ENCODE results near the gene TRAPPC4.

DNA sequence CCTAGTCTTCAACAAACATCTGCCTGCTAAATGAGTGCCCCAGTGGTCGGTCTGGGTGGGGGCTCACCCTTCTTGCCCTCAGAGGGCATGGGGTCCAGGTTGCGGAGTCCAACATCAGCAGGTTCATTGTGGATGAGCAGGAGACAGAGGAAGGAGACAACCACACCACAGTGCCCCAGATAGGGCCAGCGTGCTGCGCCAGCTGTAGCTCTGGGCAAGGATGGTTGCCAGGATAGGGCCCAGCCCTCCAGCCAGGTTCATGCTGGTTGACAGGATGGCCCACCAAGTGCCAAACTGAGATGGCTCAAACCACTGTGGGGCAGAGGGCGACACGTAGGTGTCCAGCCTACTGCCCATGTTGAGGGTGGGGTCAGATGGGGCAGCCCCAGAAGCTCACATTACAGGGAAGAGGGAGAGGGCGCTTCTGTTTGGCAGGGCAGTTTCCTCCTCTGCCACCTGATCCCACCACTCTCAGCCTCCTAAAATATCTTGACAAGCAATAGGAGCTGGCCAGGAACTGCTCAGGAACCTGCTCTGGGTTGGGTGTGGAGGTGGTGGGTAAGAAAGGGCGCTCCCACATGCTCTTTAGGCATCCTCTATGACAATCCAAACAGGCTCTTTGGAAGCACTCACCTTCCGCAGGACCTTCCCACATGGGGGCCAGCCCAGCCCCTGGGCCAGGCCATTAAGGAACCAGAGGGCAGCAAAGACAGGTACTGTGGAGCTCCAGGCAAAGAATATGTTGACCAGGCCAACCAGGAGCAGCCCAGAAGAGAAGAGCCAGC lies 9.2 kb downstream of the TRAPPC4 start:
- TF ChIP-seq, protein P1, sequence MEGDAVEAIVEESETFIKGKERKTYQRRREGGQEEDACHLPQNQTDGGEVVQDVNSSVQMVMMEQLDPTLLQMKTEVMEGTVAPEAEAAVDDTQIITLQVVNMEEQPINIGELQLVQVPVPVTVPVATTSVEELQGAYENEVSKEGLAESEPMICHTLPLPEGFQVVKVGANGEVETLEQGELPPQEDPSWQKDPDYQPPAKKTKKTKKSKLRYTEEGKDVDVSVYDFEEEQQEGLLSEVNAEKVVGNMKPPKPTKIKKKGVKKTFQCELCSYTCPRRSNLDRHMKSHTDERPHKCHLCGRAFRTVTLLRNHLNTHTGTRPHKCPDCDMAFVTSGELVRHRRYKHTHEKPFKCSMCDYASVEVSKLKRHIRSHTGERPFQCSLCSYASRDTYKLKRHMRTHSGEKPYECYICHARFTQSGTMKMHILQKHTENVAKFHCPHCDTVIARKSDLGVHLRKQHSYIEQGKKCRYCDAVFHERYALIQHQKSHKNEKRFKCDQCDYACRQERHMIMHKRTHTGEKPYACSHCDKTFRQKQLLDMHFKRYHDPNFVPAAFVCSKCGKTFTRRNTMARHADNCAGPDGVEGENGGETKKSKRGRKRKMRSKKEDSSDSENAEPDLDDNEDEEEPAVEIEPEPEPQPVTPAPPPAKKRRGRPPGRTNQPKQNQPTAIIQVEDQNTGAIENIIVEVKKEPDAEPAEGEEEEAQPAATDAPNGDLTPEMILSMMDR (IDR thresholded peaks at IDR 0.05) = no peak
- no peak for TF ChIP-seq SIN3A (IDR thresholded peaks at IDR 0.05; ENCODE audit: borderline replicate concordance, insufficient read depth, low read depth, low read length)
- TF ChIP-seq, protein P2, sequence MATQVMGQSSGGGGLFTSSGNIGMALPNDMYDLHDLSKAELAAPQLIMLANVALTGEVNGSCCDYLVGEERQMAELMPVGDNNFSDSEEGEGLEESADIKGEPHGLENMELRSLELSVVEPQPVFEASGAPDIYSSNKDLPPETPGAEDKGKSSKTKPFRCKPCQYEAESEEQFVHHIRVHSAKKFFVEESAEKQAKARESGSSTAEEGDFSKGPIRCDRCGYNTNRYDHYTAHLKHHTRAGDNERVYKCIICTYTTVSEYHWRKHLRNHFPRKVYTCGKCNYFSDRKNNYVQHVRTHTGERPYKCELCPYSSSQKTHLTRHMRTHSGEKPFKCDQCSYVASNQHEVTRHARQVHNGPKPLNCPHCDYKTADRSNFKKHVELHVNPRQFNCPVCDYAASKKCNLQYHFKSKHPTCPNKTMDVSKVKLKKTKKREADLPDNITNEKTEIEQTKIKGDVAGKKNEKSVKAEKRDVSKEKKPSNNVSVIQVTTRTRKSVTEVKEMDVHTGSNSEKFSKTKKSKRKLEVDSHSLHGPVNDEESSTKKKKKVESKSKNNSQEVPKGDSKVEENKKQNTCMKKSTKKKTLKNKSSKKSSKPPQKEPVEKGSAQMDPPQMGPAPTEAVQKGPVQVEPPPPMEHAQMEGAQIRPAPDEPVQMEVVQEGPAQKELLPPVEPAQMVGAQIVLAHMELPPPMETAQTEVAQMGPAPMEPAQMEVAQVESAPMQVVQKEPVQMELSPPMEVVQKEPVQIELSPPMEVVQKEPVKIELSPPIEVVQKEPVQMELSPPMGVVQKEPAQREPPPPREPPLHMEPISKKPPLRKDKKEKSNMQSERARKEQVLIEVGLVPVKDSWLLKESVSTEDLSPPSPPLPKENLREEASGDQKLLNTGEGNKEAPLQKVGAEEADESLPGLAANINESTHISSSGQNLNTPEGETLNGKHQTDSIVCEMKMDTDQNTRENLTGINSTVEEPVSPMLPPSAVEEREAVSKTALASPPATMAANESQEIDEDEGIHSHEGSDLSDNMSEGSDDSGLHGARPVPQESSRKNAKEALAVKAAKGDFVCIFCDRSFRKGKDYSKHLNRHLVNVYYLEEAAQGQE (IDR thresholded peaks at IDR 0.05; ENCODE audit: insufficient read depth in 1 of 2, low read depth in 2 of 2, low read length in 1 of 2) = no peak

Data from Panc1 (cell line).